ENCODE results near the gene DGKB. TPM values are rescaled to one million over a fixed set of nuclear protein-coding genes. Genes with fewer than 3 reads are reported as not detected.

DGKB gene
- total and polyA plus RNA-seq, 2 donors from 2014 or later: 0.26 to 1.5 TPM

DNA sequence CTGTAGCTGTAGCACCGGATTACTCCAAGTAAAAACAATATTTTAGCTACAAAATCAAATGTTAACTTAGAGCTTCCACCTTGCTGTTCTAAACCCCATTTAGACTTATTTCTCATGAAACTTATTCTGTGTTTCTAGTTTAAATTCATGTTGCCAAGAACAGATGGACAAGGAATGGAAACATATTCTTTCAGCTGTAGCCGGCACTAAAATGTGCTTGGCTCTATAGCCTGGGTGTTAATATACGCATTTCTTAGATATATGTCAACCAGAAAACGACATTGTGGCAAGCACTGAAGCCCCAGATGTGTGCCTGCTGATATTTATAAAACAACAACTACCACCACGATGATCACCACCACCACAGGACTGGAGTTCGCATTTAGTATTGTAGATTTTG lies 722.8 kb downstream of the DGKB start:
- Histone ChIP-seq H3K27ac (ENCODE audit: low read depth in 2 of 2, low read length in 2 of 2) (no peak overlapping the region), H3K4me3 (ENCODE audit: low read length in 3 of 3) (no peak overlapping the region), H3K9ac (ENCODE audit: low read length in 3 of 3) (no peak overlapping the region), H3K4me1 (ENCODE audit: control insufficient read depth in 2 of 3, insufficient read depth in 2 of 3, low read depth in 1 of 3, low read length in 3 of 3) (no peaks in the 10 kb centered on the region), H3K27me3 (ENCODE audit: control insufficient read depth, insufficient read depth, low read length) (no peaks in the 10 kb centered on the region), H3K9me3 (ENCODE audit: control insufficient read depth in 2 of 3, insufficient read depth in 1 of 3, low read length in 3 of 3) (no peaks in the 10 kb centered on the region), H3K36me3 (ENCODE audit: control insufficient read depth in 2 of 3, insufficient read depth in 3 of 3, low read length in 3 of 3) (no peaks in the 10 kb centered on the region)
- no peak for DNase-seq
- FAIRE-seq: no peak
- intact Hi-C loops (cut with DNase I): no loop called here
- TF ChIP-seq, protein P1, sequence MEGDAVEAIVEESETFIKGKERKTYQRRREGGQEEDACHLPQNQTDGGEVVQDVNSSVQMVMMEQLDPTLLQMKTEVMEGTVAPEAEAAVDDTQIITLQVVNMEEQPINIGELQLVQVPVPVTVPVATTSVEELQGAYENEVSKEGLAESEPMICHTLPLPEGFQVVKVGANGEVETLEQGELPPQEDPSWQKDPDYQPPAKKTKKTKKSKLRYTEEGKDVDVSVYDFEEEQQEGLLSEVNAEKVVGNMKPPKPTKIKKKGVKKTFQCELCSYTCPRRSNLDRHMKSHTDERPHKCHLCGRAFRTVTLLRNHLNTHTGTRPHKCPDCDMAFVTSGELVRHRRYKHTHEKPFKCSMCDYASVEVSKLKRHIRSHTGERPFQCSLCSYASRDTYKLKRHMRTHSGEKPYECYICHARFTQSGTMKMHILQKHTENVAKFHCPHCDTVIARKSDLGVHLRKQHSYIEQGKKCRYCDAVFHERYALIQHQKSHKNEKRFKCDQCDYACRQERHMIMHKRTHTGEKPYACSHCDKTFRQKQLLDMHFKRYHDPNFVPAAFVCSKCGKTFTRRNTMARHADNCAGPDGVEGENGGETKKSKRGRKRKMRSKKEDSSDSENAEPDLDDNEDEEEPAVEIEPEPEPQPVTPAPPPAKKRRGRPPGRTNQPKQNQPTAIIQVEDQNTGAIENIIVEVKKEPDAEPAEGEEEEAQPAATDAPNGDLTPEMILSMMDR (IDR thresholded peaks at IDR 0.05; ENCODE audit: borderline replicate concordance, extremely low read depth, insufficient read depth): no peak

DNA sequence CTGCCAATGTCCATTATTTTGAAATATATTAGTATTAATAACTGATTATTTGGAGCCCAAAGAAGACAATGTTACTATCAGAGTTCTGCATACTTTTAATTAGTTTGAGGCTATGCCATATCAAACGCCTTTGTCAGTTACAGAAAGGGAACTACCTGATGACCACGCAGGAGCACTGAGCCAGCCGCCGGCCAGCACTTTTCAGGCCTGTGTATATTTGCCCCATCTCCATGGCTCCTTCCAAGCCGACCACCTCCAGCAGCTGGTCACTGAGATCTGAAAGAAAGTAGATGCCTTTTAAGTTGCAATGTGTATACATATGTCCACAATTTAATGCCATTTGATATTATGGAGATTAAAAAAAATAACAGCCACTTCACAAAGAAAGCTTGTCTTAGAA lies 724.7 kb downstream of the DGKB start:
- Histone ChIP-seq H3K9ac (ENCODE audit: low read length in 3 of 3) (no peak overlapping the region), H3K4me1 (ENCODE audit: control insufficient read depth in 2 of 3, insufficient read depth in 2 of 3, low read depth in 1 of 3, low read length in 3 of 3) (no peaks in the 10 kb centered on the region), H3K36me3 (ENCODE audit: control insufficient read depth in 2 of 3, insufficient read depth in 3 of 3, low read length in 3 of 3) (no peaks in the 10 kb centered on the region), H3K27ac (ENCODE audit: low read depth in 2 of 2, low read length in 2 of 2) (no peak overlapping the region), H3K27me3 (ENCODE audit: control insufficient read depth, insufficient read depth, low read length) (no peaks in the 10 kb centered on the region), H3K4me3 (ENCODE audit: low read length in 3 of 3) (no peak overlapping the region), H3K9me3 (ENCODE audit: control insufficient read depth in 2 of 3, insufficient read depth in 1 of 3, low read length in 3 of 3) (no peaks in the 10 kb centered on the region)
- DNase-seq: no peak
- FAIRE-seq: no peak
- TF ChIP-seq, protein P1 (IDR thresholded peaks at IDR 0.05; ENCODE audit: borderline replicate concordance, extremely low read depth, insufficient read depth): no peak
- intact Hi-C loops (cut with DNase I): no loop called here

DNA sequence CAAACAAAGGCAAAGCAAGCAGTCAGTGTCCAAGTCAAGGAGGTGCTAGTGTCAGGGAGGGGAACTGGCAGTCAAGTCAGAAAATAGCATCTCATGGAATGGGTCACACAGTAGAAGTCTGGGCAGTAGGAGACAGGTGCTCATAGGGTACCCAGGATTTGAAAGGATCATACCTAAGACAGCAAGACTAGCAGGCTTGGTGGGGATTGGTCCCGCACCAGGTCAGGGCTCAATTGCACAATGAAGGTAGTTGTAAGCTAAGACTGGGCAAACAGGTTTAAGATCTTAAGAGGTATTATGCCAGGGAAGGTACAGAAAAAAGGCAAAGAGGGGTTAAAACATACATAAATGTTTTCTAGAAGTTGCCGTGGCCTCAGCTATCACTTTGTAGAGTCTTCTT lies 731.7 kb downstream of the DGKB start:
- H3K9me3 ChIP-seq (ENCODE audit: control insufficient read depth in 2 of 3, insufficient read depth in 1 of 3, low read length in 3 of 3): no peaks in the 10 kb centered on the region
- no peak overlapping the region for H3K4me3 ChIP-seq (ENCODE audit: low read length in 3 of 3)
- no peak for FAIRE-seq
- H3K27ac ChIP-seq (ENCODE audit: low read depth in 2 of 2, low read length in 2 of 2): no peak overlapping the region
- DNase-seq: no peak
- TF ChIP-seq, protein P1 (IDR thresholded peaks at IDR 0.05; ENCODE audit: borderline replicate concordance, extremely low read depth, insufficient read depth): no peak
- intact Hi-C loops (cut with DNase I): no loop called here
- no peak overlapping the region for H3K9ac ChIP-seq (ENCODE audit: low read length in 3 of 3)
- H3K4me1 ChIP-seq (ENCODE audit: control insufficient read depth in 2 of 3, insufficient read depth in 2 of 3, low read depth in 1 of 3, low read length in 3 of 3): no peaks in the 10 kb centered on the region
- H3K36me3 ChIP-seq (ENCODE audit: control insufficient read depth in 2 of 3, insufficient read depth in 3 of 3, low read length in 3 of 3): no peaks in the 10 kb centered on the region
- no peaks in the 10 kb centered on the region for H3K27me3 ChIP-seq (ENCODE audit: control insufficient read depth, insufficient read depth, low read length)

DNA sequence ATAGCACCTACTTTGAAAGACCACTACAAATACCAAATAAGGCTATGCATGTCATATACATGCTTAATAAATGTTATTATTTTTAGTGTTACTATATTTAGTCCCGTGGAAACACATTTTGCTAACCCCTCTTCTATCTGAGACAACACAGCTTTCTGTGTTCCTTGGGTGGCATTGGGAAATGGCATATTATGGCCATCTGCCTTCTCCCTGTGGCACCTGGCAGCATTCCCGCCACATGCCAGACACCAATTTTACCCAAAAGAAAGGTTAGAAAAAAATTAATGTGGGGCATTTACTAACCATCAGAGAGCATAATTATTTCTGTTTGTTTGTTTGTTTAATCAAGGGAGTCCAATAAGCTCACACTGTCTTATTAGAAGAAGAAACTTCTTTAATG lies 744.4 kb downstream of the DGKB start:
- Histone ChIP-seq H3K4me3 (ENCODE audit: low read length in 3 of 3) (no peak overlapping the region), H3K27ac (ENCODE audit: low read depth in 2 of 2, low read length in 2 of 2) (no peak overlapping the region), H3K9ac (ENCODE audit: low read length in 3 of 3) (no peak overlapping the region), H3K9me3 (ENCODE audit: control insufficient read depth in 2 of 3, insufficient read depth in 1 of 3, low read length in 3 of 3) (no peaks in the 10 kb centered on the region), H3K4me1 (ENCODE audit: control insufficient read depth in 2 of 3, insufficient read depth in 2 of 3, low read depth in 1 of 3, low read length in 3 of 3) (no peaks in the 10 kb centered on the region), H3K27me3 (ENCODE audit: control insufficient read depth, insufficient read depth, low read length) (no peaks in the 10 kb centered on the region), H3K36me3 (ENCODE audit: control insufficient read depth in 2 of 3, insufficient read depth in 3 of 3, low read length in 3 of 3) (no peaks in the 10 kb centered on the region)
- FAIRE-seq (no peak), DNase-seq (no peak)
- intact Hi-C loops (cut with DNase I): no loop called here
- TF ChIP-seq, protein P1 (IDR thresholded peaks at IDR 0.05; ENCODE audit: borderline replicate concordance, extremely low read depth, insufficient read depth): no peak

All from kidney (tissue), 14 donors.